GM18858 (cell line): ENCODE data around the gene GNAL.
"Not testable (repeated sequence)": the region's sequence is repeated elsewhere in the genome, so short reads cannot be mapped to it uniquely, and the experiment has no call there.

Experiments used
- ATAC-seq: cut with Tn5 transposase; IDR thresholded peaks from one replicate; pipeline ENCODE4 v1.9.1; 2021; ENCODE audit not compliant: unreplicated experiment

The GNAL gene

GRCh38 chr18:11844436-11844835 lies 155.4 kb downstream of the GNAL start:
- no peak for ATAC-seq

GRCh38 chr18:11845654-11846053 lies 156.6 kb downstream of the GNAL start:
- ATAC-seq, result no peak

DNA sequence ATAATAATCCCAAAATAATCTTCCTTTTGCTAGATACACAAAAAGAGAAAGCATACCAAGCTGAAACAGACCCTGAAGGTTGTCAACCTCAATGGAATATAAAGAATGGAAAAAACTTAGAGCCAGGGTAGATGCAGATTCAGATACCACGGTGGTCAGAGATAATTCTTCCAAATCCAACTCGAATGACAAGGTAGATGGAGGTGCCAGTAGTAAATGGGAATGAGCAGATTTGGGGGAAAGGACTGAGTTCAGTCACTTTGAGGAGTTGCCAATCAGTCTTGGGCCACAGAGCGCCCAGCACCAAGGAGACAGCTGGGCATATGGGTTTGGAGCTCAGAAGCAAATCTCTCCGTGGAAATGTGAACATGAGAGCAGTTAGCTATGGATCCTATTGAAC lies 158.7 kb downstream of the GNAL start:
- no peak for ATAC-seq

DNA sequence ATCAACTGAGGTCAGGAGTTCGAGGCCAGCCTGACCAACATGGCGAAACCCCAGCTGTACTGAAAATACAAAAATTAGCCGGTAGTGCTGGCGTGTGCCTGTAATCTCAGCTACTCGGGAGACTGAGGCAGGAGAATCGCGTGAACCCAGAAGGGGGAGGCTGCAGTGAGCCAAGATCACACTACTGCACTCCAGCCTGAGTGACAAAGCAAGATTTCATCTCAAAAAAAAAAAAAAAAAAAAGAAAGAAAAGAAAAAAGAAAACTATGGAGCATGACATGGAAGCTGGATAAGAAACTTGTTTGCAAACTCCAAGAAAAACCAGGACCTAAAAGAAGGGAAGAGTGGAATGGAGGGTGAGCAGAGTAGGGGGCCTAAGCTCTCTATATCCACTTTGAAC lies 160.2 kb downstream of the GNAL start:
- ATAC-seq, result no peak

- no peak for ATAC-seq
Observed at GRCh38 chr18:11849841-11850634, 161.0 kb downstream of the GNAL start.

DNA sequence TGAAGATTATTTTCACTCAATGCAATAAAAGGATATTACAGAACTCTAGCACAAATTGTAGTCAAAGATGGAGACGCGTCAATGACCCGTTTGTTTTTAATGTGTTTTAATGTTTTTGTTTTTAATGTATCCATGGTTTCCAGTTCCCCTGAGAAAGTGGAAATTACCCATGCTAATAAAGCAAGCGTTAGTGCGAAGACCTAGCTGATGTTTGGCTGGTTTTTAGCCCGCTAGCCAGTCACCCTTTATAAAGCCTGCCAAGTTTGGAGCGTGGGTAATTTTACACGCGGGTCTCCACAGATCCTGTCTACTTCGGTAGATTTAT lies 161.7 kb downstream of the GNAL start:
- ATAC-seq, result peak; percentile 21

DNA sequence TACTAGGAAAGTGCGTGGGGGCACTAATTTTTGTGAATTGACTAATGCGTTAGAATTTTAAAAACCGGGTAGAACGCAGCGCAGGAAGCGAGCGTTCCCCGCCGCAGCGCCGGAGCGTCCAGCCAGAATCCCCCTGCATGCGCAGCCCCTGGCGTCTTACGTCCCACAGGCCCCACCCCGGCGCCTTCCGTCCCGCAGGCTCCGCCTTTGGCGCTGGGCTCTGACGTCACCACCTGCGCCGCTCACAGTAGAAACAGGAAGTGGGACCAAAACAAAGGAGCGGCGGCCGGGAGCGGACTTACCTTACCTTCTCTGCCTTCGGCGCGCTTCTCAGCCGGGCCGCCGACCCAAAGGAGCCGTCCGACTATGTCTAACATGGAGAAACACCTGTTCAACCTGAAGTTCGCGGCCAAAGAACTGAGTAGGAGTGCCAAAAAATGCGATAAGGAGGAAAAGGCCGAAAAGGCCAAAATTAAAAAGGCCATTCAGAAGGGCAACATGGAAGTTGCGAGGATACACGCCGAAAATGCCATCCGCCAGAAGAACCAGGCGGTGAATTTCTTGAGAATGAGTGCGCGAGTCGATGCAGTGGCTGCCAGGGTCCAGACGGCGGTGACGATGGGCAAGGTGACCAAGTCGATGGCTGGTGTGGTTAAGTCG lies 162.2 kb downstream of the GNAL start, which contains the start of gene CHMP1B:
Gene CHMP1B, plus strand, starts transcription at position 268 of the 660 bp plus-strand sequence. Its CDS starts 99 bp downstream, at position 367.
- peak; percentile 76 for ATAC-seq

DNA sequence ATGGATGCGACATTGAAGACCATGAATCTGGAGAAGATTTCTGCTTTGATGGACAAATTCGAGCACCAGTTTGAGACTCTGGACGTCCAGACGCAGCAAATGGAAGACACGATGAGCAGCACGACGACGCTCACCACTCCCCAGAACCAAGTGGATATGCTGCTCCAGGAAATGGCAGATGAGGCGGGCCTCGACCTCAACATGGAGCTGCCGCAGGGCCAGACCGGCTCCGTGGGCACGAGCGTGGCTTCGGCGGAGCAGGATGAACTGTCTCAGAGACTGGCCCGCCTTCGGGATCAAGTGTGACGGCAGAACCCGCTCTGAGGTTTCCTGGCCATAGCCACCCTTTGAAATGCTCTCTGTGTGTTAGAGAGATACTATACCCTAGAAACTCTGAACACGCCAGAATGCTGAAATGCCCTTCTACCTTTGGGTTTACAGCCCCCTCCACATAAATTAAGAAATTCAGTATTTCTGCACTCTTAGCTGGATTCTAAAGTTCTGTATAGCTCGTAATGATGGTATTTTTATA lies 162.8 kb downstream of the GNAL start:
- no peak for ATAC-seq

GRCh38 chr18:11854554-11854953 lies 165.5 kb downstream of the GNAL start:
- ATAC-seq, result not testable (repeated sequence)

- ATAC-seq, result no peak
Observed at GRCh38 chr18:11857177-11857887, 168.3 kb downstream of the GNAL start.

- no peak for ATAC-seq
Observed at GRCh38 chr18:11859282-11859830, 170.3 kb downstream of the GNAL start.

GRCh38 chr18:11859903-11860407 lies 170.9 kb downstream of the GNAL start:
- ATAC-seq, result no peak

- no peak for ATAC-seq
Observed at GRCh38 chr18:11860594-11861450, 171.8 kb downstream of the GNAL start.

DNA sequence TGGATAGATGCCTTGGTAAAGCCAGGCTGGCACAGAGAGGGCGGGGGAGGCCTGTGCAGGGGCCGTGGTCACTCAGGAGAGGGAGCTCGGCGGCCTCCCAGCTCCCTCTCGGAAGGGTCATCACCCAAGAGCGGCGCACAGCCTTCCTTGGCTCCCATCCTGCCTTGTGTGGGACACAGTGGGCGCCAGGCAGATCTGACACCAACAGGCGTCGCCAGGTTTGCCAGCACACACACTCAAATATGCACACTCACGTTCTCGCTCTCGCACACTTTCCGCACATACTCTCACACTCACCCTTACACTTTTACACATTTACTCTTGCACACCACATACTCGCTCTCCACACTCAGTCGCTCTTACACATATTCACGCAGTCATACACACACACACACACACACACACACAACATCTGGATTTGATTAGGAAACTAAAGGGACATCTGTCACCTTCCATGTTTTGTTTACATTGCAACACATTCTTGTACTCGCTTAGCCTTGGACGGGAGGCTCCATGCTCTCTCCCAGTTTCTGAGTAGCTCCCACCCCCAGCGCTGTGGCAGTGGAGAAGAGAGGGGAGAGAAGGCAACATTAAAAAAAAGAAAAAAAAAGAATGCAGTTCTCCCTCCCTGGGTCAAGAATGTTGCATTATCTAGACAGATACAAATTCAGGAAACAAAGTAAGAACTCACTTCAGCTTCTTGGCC lies 172.7 kb downstream of the GNAL start:
- ATAC-seq, result no peak

DNA sequence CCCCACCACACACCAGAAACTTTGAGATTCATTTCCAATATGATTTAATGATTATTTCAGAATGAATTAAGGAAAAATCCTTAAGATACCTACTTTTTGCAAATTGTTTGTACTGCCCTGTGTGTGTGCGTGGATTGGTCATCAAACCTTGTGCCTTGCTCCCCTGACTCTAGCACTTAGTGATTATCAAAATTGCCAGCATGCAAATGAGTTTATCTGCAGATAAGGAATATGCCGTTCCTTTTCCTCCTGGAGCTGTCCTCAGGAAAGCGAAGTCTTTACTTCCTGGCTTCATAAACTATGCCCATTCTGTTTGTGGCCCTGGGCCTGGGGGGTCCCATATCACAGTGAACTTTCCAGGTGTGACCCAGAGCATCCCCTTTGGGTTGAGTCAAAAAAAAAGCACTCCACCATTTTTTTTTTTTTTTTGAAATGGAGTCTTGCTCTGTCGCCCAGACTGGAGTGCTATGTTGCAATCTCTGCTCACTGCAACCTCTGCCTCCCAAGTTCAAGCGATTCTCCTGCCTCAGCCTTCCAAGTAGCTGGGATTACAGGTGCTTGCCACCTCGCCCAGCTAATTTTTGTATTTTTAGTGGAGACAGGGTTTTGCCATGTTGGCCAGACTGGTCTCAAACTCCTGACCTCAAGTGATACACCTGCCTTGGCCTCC lies 173.5 kb downstream of the GNAL start:
- no peak for ATAC-seq

GRCh38 chr18:11864471-11864870 lies 175.4 kb downstream of the GNAL start:
- no peak for ATAC-seq

DNA sequence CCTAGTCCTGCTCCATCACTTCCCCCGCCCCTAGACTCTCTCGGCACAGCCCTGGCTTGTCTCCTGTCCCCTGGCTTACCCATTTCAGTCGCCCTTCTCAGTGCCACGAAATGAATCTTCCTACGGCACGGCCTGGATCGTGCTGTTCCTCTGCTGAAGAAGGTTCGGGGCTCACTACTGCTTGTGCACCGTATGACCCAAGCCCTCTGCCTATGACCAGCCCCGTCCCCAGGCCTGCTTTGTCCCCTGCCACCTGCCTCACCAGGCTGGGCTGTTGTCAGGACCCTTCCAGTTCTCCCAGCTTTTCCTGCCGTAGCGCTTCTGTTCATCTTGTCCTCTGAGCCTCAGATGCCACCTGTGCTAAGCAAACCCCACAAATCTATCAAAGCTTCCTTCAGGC lies 176.0 kb downstream of the GNAL start:
- ATAC-seq, result no peak

DNA sequence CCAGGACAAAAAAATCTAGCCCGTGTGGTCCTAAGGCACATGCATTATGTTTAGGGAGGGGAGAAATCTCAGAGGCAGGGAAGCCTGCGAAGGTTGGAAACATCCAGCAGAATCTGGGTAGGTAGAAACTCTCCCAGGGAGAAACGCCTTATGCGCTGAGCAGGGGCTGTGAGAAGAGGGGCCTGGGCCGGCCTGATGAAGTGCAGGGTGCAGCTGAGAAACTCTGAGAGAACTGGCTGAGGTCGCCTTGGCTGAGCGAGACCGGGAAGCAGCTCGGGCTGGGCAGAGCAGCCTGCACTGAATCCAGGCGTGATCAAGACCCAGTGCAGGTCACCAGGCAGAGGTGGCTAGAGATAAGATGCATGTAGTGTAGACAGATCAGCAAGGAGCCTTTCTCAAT lies 177.3 kb downstream of the GNAL start:
- ATAC-seq, result no peak

GRCh38 chr18:11866764-11867163 lies 177.7 kb downstream of the GNAL start:
- ATAC-seq, result no peak
